Panc1 (cell line): ENCODE results near the gene PTTG2. TPM values are rescaled to one million over a fixed set of nuclear protein-coding genes. Genes with fewer than 3 reads are reported as not detected.

Experiments
- ATAC-seq: fragments of 200-7000 bp; cut with Tn5 transposase; 2 replicates; pipeline ENCODE4 v1.9.1; 2020; ENCODE audit warnings: mild to moderate bottlenecking, moderate library complexity
- BruUV-seq: library from RNA; stranded (reverse); fragments of 400-500 nt; replicated peaks from 2 replicates; lab custom pipeline; 2021; lab: Mats Ljungman, UMichigan
- CTCF ChIA-PET: fragments of 300-600 bp; sonication (Branson Sonifier 250); formaldehyde crosslinking; loops from one replicate; lab custom pipeline; 2022; ENCODE audit warnings: antibody characterized with exemption; lab: Charles Lee
- POLR2A ChIA-PET: fragments of 300-600 bp; sonication (Branson Sonifier 250); formaldehyde crosslinking; loops from one replicate; lab custom pipeline; 2022; ENCODE audit warnings: antibody characterized with exemption; lab: Charles Lee
- DNase-seq: peaks from one replicate; pipeline ENCODE4 v3.0.0-alpha.2; 2010; ENCODE audit warnings: low read depth, low spot score
- H3K27ac ChIP-seq: 2 replicates; pipeline ENCODE4 v1.5.1; 2011; ENCODE audit warnings: mild to moderate bottlenecking, low read length, inconsistent platforms
- H3K27me3 ChIP-seq: fragments of 200-500 bp; sonication (Bioruptor generic); 2 replicates; pipeline ENCODE4 v1.6.0; 2014; ENCODE audit warnings: low read length, inconsistent platforms; ENCODE audit not compliant: control insufficient read depth, insufficient read depth
- H3K36me3 ChIP-seq: fragments of 200-500 bp; sonication (Bioruptor generic); 2 replicates; pipeline ENCODE4 v1.5.1; 2014; ENCODE audit warnings: inconsistent platforms, mild to moderate bottlenecking, low read length, moderate library complexity; ENCODE audit not compliant: control insufficient read depth, insufficient read depth
- H3K4me1 ChIP-seq: 2 replicates; pipeline ENCODE4 v1.5.1; 2011; ENCODE audit warnings: inconsistent platforms, mild to moderate bottlenecking, low read length, moderate library complexity; ENCODE audit not compliant: control insufficient read depth, insufficient read depth
- H3K4me3 ChIP-seq, 2 experiments: 2 replicates each; pipeline ENCODE4 v1.5.1; 2011 to 2012; ENCODE audit warnings: low read depth in 2 of 2, low read length in 2 of 2, mild to moderate bottlenecking in 2 of 2, inconsistent platforms in 1 of 2, moderate library complexity in 1 of 2
- H3K9me3 ChIP-seq: fragments of 200-500 bp; sonication (Bioruptor generic); 2 replicates; pipeline ENCODE4 v1.5.1; 2014; ENCODE audit warnings: low read depth, mild to moderate bottlenecking, inconsistent platforms, low read length, moderate library complexity; ENCODE audit not compliant: control insufficient read depth, insufficient read depth
- POLR2AphosphoS5 ChIP-seq: IDR thresholded peaks from 2 replicates; pipeline ENCODE4 v1.6.1; 2012; ENCODE audit warnings: mild to moderate bottlenecking, low read depth, low read length, moderate library complexity
- SIN3A ChIP-seq: IDR thresholded peaks from 2 replicates; pipeline ENCODE4 v1.6.1; 2012; ENCODE audit warnings: low read depth, mild to moderate bottlenecking, low read length, moderate library complexity, borderline replicate concordance; ENCODE audit not compliant: insufficient read depth
- TCF7L2 ChIP-seq: IDR thresholded peaks from 2 replicates; pipeline ENCODE4 v1.6.1; 2011; ENCODE audit warnings: mild to moderate bottlenecking, low read depth, low read length, inconsistent platforms
- in situ Hi-C: cut with HindIII; loops from 2 replicates; pipeline ENCODE4 v1.10.0; 2016; ENCODE audit warnings: low sequenced_read_pairs, low pct_unique_long_range_greater_than_20kb
- intact Hi-C: fragments of 100-400 bp; cut with micrococcal nuclease; formaldehyde crosslinking; loops from one replicate; pipeline ENCODE4 v1.10.0; 2022; ENCODE audit not compliant: unreplicated experiment
- total RNA-seq: library from RNA; stranded (reverse); gene quantifications from one replicate; pipeline ENCODE4 v1.2.1, GENCODE V29; 2021; ENCODE audit not compliant: unreplicated experiment
- TF ChIP-seq, protein P1 (sequence below), 2 experiments: IDR thresholded peaks; 2 replicates each; pipeline ENCODE4 v1.6.1; 2011 to 2012; ENCODE audit warnings: low read depth in 2 of 2, control low read depth in 1 of 2, low read length in 1 of 2, mild to moderate bottlenecking in 1 of 2, moderate library complexity in 1 of 2; ENCODE audit not compliant: insufficient read depth in 1 of 2
- TF ChIP-seq, protein P2 (sequence below): fragments of 450-650 bp; IDR thresholded peaks from 2 replicates; pipeline ENCODE4 v1.5.1; 2017; ENCODE audit warnings: mild to moderate bottlenecking

The PTTG2 gene
- total RNA-seq, 1 experiment from 2014 or later: not detected

DNA sequence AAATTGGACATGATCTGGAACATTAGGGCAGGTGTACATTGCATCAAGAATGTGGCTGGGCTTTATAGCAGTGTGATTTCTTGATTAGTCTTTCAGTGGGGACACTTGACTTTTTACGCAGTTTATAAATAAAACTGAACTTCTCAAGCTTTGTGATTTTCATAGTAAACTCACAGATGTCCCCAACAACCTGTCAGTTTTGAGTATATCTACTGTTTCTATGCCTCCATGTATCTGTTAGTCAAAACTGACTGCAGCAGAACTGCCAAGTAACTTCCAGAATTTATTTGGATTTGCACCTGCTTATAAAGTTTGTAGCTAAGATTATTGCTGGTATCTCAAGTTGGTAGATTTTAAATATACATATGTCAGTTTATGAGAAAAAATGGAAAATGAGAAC is 20.0 kb downstream of the PTTG2 start:
- intact Hi-C loops: no loop called here

DNA sequence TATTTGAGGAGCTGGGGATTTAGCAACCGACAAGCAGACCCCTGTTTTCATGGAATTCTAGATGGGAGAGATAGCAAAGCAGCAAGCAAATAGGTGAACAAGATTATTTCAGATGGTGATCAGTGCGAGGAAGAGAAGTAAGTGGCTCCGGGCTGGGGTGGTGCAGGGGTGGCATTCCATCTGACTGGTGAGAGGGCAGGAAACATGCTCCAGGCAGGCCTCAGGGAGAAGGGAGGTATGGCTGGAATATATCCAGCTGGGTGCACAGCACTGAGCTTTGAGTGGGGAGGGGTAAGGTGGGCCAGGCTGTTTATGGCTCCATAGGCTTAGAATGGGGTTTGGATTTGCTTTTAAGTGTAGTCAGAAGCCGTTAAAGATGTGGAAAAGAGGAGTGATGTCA is 21.2 kb downstream of the PTTG2 start:
- Histone ChIP-seq H3K36me3 (no peaks in the 10 kb centered on the region), H3K27me3 (no peaks in the 10 kb centered on the region), H3K4me1 (peaks cover 19% of the 10 kb centered on the region), H3K9me3 (no peaks in the 10 kb centered on the region), H3K4me3 (no peak overlapping the region), H3K27ac (no peak overlapping the region)
- CTCF ChIA-PET: no interaction called here
- ATAC-seq (no peak), DNase-seq (no peak)
- intact Hi-C loops (no loop called here), in situ Hi-C loops (no loop called here)
- no TSS peak for BruUV-seq
- TF ChIP-seq POLR2AphosphoS5 (no peak), SIN3A (no peak), TCF7L2 (no peak)
- TF ChIP-seq, protein P1, sequence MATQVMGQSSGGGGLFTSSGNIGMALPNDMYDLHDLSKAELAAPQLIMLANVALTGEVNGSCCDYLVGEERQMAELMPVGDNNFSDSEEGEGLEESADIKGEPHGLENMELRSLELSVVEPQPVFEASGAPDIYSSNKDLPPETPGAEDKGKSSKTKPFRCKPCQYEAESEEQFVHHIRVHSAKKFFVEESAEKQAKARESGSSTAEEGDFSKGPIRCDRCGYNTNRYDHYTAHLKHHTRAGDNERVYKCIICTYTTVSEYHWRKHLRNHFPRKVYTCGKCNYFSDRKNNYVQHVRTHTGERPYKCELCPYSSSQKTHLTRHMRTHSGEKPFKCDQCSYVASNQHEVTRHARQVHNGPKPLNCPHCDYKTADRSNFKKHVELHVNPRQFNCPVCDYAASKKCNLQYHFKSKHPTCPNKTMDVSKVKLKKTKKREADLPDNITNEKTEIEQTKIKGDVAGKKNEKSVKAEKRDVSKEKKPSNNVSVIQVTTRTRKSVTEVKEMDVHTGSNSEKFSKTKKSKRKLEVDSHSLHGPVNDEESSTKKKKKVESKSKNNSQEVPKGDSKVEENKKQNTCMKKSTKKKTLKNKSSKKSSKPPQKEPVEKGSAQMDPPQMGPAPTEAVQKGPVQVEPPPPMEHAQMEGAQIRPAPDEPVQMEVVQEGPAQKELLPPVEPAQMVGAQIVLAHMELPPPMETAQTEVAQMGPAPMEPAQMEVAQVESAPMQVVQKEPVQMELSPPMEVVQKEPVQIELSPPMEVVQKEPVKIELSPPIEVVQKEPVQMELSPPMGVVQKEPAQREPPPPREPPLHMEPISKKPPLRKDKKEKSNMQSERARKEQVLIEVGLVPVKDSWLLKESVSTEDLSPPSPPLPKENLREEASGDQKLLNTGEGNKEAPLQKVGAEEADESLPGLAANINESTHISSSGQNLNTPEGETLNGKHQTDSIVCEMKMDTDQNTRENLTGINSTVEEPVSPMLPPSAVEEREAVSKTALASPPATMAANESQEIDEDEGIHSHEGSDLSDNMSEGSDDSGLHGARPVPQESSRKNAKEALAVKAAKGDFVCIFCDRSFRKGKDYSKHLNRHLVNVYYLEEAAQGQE (IDR thresholded peaks at IDR 0.05; ENCODE audit: insufficient read depth in 1 of 2, low read depth in 2 of 2, low read length in 1 of 2): no peak
- TF ChIP-seq, protein P2, sequence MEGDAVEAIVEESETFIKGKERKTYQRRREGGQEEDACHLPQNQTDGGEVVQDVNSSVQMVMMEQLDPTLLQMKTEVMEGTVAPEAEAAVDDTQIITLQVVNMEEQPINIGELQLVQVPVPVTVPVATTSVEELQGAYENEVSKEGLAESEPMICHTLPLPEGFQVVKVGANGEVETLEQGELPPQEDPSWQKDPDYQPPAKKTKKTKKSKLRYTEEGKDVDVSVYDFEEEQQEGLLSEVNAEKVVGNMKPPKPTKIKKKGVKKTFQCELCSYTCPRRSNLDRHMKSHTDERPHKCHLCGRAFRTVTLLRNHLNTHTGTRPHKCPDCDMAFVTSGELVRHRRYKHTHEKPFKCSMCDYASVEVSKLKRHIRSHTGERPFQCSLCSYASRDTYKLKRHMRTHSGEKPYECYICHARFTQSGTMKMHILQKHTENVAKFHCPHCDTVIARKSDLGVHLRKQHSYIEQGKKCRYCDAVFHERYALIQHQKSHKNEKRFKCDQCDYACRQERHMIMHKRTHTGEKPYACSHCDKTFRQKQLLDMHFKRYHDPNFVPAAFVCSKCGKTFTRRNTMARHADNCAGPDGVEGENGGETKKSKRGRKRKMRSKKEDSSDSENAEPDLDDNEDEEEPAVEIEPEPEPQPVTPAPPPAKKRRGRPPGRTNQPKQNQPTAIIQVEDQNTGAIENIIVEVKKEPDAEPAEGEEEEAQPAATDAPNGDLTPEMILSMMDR: no peak
- POLR2A ChIA-PET: no interaction called here

More for the DNA sequence above, 20.0 kb downstream of the PTTG2 start:
- Histone ChIP-seq H3K27me3 (no peaks in the 10 kb centered on the region), H3K27ac (no peak overlapping the region), H3K4me1 (peaks cover 19% of the 10 kb centered on the region), H3K36me3 (no peaks in the 10 kb centered on the region), H3K4me3 (no peak overlapping the region), H3K9me3 (no peaks in the 10 kb centered on the region)
- in situ Hi-C loops: no loop called here
- ChIA-PET POLR2A (no interaction called here), CTCF (no interaction called here)
- ATAC-seq (no peak), DNase-seq (no peak)
- no peak for TF ChIP-seq TCF7L2
- TF ChIP-seq, protein P1 (IDR thresholded peaks at IDR 0.05; ENCODE audit: insufficient read depth in 1 of 2, low read depth in 2 of 2, low read length in 1 of 2): no peak
- TF ChIP-seq, protein P2: no peak
- BruUV-seq: no TSS peak
